Measurements from ENCODE around the gene CACNA1G.

CACNA1G gene

DNA sequence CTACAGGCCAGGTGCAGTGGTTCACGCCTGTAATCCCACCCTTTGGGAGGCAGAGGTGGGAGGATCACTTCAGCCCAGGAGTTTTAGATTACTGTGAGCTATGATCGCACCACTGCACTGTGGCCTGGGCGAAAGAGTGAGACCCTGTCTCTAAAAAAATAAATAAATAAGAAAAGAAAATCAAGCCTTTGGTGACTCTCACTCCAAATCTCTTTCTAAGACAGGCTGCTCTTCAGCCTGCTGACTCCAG is 75.1 kb downstream of the CACNA1G start:
- no peak for DNase-seq

DNA sequence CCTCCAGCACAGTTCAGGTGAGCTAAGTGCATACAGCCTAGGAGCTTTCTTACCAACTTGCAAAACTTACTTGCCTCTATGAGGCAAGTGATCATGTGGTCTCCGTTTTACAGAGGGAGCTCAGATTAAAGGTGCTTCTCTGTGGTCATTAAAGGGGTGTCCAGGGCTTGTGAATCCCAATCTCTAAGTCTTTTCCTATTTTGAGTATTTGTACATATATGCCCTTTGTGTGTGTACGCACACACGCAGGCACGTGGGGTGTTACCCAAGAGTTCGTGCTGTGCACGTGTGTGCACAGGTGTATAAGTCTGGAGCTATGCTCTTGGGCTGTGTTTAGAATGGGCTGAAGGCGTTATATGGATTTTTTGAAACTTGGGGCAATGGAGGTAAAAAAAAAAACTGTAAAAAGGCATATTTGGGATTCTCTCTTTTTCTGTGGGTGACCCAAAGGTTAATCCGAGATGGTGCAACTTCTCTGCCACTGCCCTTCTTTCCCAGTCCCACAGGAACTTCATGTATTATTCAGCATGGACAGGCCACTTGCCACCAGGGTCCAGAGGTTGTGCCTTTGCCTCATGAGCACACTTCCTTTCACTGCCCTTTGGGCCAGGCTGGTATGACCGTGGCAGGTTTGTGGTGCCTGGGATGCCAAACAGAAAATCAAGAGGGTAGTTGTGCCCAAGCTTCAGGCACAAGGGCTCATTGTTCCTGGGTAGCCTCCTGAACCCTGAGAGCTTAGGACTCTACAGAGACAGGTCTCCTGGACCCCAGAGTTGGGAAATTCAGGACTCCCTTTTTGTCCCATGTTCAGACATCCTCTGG is 75.7 kb downstream of the CACNA1G start:
- DNase-seq = no peak

DNA sequence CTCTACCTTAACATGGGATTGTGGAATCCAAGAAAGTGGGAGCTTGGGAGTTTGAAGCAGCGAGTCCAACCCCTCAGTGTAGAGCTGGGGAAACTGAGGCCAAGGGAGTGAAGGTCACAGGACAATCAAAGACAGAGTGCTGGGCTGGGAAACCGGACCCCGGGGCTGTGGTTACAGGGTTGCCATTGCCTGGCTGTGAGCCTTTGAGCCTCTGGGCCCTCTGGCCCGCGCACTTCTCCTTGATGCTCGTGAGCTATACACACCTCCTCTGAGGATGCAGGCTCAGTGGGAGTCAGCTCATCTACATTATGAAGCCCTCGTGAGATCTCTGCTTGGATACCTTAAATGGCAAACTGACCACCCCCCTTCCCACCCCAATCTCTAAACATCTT is 76.3 kb downstream of the CACNA1G start:
- no peak for DNase-seq

DNA sequence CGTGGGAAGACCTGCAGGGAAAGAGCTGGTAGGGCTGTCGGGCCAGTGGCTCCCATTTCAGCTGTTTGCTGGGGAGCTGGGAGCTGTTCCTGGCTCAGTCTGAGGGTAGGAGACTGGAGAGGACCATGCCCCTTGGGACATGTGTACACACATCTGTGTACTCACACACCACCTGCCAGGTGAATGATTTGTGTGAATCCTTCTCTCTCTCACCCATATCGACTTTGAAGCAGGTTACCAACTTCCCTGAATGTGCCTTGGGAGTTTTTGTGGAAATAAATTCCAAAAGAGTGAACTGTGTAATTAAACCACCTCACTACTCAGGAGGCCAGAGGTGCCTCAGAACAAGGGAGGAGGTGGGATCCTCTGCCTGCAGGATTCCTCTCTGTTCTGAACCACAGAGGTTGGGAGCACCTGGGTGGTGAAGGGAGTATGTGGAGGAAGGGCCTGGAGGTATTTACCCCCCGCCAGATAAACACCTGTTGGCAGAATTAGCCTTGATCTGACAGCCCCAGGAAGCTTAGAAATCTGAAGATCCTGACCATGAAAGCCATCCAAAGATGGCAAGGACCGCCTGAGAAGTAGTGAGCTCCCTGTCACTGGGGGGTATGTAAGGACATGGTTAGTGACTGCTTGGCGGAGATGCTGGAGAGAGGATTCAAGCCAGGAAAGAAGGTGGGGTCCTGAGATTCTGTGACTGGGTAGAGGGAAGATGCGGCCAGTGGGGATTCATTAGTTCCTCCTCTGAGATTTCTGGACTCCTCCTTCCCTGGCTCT is 77.5 kb downstream of the CACNA1G start:
- no peak for DNase-seq

DNA sequence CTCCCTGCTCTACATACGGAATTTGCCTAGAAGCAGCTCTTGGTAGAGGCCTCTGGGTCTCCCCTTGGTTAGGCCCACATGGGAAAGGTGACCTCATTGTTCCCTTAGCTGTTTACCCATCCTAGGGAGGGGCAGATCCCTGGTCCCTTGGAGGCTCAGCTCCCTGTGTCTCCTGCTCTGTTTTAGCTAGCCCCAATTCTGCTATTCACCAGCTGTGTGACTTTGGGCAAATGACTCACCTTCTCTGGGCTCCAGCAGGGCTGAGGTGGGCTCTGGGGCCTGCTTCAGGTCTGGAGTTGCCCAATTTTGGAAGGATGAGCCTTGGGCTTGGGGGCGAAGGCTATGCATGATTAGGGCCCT is 78.1 kb downstream of the CACNA1G start:
- no peak for DNase-seq

DNA sequence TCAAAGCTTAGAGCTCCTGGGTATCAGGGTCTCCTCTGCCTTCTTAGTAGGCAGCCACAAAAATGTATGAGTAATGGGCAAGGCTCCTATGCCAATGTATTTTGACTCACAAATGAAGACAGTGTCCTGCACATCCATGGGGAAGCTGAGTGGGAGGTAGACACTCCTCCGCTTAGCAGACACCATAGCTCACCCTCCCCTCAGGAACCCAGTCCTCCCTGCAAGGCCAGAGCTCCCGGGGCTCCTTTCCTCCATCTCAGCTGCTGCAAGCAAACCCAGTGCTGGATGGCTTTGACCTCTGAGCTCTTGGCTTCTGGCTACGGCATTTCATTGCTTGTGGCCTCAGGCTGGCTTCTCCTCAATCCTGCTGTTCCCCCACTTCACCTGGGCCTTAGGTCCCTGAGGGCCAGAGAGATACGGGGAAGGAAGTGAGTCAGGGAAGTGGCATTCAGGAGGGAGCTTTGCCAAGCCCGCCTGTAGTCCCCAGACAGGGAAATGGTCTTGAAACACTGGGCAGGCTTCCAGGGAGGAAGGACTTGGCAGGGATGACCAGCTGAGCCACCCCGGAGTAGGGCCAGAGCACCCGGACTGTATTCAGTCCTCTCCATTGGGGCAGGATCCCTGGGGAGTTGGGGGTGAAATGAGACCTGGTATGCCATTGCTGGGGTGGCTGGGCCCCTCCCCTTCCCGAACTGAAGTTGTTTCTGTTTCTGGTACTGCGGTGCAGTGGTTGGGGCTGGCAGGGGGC is 78.6 kb downstream of the CACNA1G start:
- no peak for DNase-seq

DNA sequence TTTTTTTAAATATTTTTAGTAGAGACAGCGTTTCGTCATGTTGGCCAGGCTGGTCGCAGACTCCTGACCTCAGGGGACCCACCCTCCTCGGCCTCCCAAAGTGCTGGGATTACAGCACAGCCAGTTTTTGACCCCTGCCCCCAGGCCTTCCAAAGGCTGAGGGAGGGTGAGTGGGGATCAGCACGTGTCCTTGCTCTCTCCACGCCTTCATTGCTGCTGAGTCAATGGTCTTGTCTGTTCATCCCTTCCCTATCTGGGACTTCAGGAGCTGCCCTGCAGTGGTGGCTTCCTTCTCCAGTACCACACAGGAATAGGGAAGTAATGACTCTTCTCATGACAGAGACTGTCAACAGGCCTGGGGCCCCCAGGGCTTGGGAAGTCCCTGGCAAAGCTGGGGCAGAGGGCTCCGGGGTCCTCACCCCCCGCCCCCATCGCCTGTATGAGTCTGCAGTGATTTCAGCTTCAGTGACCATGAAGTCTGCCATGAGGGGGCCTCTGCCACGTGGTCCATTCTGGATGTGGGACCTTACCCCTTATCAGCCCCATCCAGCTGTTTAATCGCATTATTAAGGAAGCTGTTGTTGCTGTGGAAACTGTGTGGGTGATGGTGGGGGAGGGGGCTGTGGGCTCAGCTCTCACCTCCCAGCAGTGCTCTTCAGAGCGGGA is 80.3 kb downstream of the CACNA1G start:
- DNase-seq = no peak

DNA sequence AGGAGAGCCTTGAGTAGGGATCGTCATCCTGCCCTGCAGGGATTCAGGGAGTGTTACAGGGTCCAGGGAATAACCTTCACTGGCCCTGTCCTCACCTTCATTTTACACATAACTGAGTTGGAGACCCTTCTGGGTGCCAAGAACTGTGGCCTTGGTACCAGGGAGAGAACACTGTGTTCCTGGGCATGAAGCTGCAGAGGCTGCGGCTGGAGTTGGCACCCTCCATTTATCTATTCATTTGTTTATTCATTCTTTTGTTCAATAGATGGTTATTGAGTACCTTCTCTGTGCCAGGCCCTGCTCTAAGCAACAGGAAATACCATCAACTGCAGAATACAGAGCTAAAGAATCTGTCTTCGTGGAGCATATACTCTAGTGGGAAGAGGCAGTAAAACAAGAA is 80.8 kb downstream of the CACNA1G start:
- DNase-seq = no peak

DNA sequence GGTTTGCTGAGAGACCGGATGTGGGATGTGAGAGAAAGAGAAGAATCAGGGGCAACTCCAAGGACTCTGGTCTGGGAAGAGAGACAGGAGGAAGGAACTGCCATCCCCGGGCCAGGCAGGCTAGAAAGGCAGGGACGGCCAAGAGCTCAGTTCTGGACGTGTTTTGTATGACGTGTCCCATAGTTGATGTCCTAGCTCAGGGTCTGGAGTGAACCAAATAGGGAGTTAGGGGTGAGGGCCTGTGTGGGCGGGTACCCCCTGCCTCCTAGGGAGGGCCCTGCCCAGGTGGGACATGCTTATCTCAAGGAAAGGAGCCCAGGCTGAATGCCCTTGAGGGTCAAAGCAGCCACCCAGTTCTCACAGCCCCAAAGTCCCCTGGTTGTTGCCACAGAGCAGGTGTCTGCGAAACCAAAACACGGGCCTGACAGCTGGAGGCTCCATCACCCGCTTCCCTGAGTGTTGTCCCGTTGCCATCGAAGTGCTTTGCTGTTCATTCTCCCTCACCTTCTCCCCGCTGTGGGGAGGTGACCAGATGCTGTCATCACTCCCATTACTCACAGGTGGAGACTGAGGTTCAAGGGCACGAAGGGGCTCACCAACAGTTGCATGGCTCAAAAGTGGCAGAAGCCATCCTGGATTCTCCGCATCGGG is 81.7 kb downstream of the CACNA1G start:
- no peak for DNase-seq

DNA sequence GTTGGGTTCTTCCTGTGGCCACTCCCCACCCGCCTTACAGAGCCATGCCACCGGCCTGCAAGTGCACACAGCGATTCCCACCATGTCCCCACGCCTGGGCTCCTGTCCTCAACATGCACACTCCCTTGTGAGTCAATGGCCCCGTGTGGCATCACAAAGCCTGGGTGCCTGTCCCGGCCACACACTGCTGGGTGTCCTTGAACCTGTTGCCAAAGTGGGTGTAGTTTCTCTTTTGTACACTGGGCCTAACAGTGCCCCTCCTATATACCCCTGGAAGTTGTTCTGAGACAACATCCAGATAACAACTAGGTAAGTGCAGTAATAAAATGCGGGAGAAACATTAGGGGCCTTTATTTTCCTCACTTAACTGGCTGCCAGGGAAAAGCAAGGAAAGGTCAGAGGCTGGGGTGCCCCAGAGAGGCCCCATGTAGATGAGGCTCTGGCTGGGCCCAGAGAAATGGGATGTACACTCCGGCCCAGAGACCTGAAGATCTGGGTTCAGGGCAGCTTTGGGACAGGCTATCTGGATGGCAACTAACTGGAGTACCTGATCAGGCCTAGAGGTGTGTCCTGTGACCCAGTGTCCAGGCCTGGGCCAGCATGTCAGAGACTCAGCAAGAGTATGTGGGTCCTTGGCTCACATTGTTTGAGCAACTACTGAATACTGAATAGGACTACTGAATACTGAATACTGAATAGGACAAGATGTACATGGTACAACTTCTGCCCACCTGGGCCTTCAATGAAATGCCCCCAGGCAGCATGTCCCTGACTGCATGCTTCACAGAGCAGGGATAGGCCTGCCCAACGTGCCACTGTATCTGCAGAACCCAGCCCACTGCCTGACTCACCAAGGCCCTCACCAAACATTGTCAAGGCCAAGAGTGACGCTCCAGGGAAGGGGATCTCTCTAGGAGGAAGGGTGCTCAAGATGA is 82.5 kb downstream of the CACNA1G start:
- DNase-seq = no peak

DNA sequence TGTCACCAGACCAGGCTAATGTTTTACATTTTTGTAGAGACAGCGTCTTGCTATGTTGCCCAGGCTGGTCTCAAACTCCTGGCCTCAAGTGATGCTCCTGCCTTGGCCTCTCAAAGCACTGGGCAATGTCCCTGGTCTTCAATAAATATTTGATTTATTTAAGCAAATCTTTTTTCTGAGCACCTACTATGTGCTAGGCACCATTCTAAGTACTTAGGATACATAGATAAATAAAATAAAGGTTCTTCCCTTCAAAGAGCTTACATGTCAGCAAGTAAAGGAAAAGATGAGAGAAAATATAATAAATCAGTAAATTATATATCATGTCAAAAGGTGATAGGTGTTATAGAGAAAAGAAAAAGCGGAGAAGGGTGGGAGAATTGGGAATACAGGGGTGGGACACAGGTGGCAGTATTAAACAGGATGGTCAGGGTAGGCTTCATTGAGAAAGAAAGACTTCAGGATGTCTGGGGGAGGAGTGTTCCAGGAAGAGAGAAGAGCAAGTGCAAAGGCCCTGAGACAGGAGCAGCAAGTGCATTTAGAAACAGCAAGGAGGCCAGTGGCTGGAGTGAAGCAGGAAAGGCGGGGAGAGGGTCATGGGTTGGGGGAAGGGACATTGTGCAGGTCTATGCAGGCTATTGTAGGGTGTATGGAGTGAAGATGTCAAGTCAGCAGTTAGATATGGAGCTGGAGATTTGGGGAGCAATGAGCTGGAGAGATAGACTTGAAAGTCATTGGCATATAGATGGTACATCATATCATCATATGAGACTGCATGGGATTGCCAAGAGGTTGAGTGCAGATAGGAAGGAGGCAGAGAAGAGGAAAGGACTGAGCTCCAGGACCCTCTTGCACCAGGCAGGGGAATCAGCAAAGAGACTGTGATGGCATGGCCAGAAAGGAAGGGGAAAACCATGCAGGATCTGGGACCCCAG is 85.5 kb downstream of the CACNA1G start:
- no peak for DNase-seq

DNA sequence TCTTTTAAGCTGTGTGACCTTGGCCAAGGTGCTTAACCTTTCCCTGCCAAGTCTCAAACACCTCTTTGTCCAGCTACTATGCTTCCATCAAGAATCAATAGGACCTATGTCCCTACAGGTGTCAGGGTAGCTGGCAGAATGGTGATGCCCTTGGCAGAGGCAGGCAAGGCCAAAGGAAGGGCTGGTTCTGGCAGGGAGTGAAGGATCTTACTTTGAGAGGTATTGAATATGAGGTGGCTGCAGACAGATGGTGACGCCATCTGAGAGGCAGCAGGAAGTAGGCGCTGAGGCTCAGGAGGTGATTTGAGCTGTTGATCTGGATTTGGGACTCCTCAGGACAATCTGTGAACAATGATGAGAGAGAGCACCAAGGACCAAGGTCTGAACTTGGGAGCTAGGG is 86.7 kb downstream of the CACNA1G start:
- DNase-seq = no peak

DNA sequence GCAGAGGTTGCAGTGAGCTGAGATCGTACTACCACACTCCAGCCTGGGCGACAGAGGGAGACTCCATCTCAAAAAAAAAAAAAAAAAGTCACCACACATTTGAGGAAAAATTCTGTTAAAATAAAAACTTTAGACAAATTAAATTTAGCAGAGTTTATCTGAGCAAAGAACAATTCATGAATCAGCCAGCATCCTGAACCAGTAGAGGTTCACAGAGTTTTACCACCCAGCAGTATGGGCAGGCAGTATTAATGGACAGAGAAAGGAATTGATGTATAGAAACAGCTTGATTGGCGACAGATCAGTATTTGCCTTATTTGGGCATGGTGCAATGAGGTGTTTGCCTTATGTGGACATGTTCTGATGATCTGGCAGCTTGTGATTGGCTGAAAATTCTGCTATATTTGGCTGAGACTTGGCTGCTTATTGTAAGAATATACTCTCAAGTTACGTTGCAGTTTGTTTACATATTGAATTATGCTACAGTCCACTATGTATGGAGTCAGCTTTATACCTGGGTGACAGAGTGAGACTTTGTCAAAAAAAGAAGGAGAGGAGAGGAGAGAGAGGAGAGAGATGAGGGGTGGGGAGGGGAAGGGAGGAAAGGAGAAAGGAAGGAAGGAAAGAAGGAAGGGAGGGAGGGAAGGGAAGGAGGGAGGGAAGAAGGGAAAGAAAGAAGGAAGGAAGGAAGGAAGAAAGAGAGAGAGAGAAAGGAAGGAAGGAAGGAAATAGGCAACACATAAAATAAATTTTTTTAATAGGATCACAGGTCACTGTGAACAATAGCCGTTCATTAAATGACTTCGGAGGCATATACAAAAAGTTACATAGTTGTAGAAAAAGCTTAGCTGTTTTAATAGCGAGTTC is 88.8 kb downstream of the CACNA1G start:
- DNase-seq = no peak

DNA sequence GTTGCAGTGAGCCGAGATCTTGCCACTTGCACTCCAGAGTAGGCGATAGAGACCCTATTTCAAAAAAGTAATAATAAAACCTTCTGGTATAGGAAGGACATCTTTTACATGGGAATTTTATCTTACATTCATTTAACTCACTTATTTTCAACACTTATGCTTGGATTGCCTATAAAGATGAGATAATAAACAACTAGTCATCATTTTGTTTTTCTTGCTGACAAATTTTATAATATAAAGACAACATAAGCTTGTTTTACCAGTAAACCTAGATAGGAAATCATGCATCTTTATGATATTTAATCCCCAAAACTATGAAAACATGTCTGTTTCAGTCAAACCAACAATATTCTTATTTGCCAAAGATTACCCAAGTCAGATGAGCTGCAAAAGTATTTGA is 91.1 kb downstream of the CACNA1G start:
- DNase-seq = no peak

DNA sequence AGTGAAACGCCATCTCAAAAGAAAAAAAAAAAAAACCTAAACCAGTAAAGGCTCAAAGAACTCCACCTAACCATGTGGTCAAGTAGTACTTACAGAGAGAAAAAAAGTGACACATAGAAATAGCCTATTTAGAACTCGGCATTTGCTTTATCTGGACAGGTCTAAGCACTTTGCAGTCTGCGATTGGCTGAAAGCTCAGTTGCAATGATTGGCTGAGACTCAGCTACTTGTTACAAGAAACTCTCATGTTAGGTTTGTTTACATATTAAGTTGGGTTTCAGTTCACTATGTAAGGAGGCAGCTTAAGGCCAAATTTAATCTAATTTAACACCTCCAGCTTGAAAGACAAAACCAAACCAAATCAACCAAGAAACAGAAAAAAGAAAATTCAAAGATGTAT is 93.2 kb downstream of the CACNA1G start:
- no peak for DNase-seq

DNA sequence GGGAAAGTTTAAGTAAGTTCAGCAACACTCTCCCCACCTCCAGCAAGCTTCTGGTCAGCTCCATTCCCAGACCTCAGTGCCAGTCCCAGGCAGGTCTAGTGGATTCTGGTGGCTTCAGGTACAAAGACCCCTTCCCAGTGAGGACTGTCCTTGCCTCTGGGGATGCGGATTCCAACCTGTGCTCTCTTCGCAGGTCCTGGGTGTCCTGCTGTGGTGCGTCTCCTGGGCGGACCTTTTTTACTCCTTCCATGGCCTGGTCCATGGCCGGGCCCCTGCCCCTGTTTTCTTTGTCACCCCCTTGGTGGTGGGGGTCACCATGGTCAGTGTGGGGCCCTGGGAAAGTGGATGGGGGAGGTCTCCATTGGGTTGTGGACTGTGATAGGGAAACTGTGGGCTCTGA is 96.0 kb downstream of the CACNA1G start:
- no peak for DNase-seq

DNA sequence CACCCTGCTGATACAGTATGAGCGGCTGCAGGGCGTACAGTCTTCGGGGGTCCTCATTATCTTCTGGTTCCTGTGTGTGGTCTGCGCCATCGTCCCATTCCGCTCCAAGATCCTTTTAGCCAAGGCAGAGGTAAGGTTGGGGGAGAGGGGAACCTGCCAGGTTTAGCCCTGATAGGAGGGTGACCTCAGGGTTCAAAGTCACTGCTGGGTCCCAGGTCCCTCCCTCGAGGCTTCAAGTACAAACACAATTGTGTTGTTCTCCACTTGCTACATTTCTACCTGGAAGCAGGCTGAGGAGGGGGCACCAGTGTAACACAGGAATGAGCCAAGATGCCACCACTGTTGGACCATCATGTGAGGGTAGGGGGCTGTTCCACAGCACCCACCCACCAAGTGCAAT is 96.5 kb downstream of the CACNA1G start:
- DNase-seq = no peak

DNA sequence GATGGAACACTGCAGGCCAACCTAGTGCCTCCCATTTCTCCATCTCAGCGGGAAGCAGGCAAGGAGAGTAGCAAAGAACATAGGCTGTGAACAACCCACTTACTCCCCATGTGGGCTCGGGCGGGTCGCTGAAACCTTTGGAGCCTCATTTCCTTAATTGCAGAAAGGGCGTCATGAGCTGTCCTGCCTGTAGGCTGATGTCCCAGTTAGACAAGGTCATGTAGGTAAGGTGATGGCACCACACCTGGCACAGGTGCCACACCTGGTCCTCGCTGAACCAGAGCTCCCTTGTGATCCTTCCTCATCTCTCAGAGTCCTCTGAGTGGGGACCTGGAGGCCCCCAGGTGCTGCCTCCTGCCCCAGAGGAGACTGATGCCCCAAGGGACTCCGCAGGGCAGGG is 97.1 kb downstream of the CACNA1G start:
- DNase-seq = no peak

DNA sequence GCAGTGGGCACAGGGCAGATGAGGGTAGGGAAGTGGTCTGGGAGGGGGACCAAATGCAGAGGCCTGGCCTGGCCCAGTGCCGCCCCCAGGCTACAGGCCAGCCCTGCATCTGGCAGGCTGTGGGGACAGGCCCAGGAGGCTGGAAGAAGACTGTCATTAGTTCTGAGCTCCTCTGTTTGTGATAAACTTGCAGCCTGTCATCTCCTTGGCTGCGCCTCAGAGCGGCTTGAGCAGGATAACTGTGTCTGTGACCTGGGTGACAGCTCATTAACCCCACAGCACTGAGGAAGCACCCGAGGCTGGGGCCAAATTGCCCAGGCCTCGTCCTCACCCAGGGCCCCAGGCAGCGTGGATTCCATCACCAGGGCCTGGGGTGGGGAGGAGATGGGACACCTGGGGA is 98.1 kb downstream of the CACNA1G start:
- no peak for DNase-seq

DNA sequence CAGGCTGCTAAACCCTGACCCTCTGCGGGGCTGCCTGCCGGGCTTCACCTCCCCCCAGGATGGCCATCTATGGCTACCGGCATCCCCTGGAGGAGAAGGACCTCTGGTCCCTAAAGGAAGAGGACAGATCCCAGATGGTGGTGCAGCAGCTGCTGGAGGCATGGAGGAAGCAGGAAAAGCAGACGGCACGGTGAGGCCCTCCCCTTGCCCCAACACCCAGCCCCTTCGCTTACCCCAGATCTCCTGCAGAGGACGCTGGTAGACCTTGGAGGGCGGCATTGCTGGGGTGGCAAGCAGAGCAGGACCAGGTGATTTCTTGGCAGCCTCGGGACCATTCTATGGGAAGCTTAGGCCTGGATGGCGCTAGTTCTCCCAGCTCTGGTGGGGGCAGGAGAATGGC is 98.7 kb downstream of the CACNA1G start:
- no peak for DNase-seq

Data from effector CD8-positive, alpha-beta T cell (primary cell).